Stomach (tissue), 9 donors: ENCODE results near the gene IL18R1. TPM values are rescaled to one million over a fixed set of nuclear protein-coding genes. Genes with fewer than 3 reads are reported as not detected.

Source experiments
- DNase-seq, 2 donors: peaks; one replicate each; pipeline versions ENCODE4 v3.0.0 to v3.0.0-alpha.2; 2013 to 2019
- H3K27ac ChIP-seq, 5 donors: fragments of 200-600 bp in 4 of 5; sonication (generic) in 4 of 5; one replicate each; pipeline ENCODE4 v1.5.1; 2013 to 2019; ENCODE audit warnings: mild to moderate bottlenecking in 1 of 5, moderate library complexity in 1 of 5
- H3K27me3 ChIP-seq, 3 donors: fragments of 200-600 bp; sonication (generic); one replicate each; pipeline ENCODE4 v1.5.1; 2017 to 2019; ENCODE audit warnings: mixed run types in 1 of 3
- H3K36me3 ChIP-seq, 4 donors: fragments of 200-600 bp; sonication (generic); 1 replicate in 3 of 4; 2 replicates in 1 of 4; pipeline ENCODE4 v1.5.1; 2016 to 2019
- H3K4me1 ChIP-seq, 4 donors: fragments of 200-600 bp; sonication (generic); one replicate each; pipeline ENCODE4 v1.5.1; 2016 to 2019
- H3K4me3 ChIP-seq, 4 donors: fragments of 200-600 bp; sonication (generic) in 3 of 4; one replicate each; pipeline ENCODE4 v1.5.1; 2016 to 2019; ENCODE audit warnings: mild to moderate bottlenecking in 1 of 4
- H3K9me3 ChIP-seq, 4 donors: fragments of 200-600 bp; sonication (generic); one replicate each; pipeline ENCODE4 v1.5.1; 2016 to 2019
- EP300 ChIP-seq: sonication (generic); formaldehyde crosslinking; IDR thresholded peaks from one replicate; pipeline ENCODE4 v1.6.1; 2017; ENCODE audit warnings: antibody characterized with exemption
- POLR2A ChIP-seq, 4 donors: fragments of 450-650 bp; IDR thresholded peaks; one replicate each; pipeline ENCODE4 v1.6.1; 2016; ENCODE audit warnings: antibody characterized with exemption in 4 of 4, control low read depth in 2 of 4, mild to moderate bottlenecking in 1 of 4, moderate library complexity in 1 of 4
- POLR2AphosphoS5 ChIP-seq, 3 donors: sonication (generic); formaldehyde crosslinking; IDR thresholded peaks; one replicate each; pipeline ENCODE4 v1.6.1; 2016; ENCODE audit warnings: antibody characterized with exemption in 3 of 3
- WGBS, 5 donors: extraction: QIAGEN DNeasy Blood & Tissue Kit in 3 of 5; methylation state at CpG; one replicate each; pipeline versions ENCODE4 v1.1.5 to v1.1.7; 2013 to 2018; 5-methylcytosine and 5-hydroxymethylcytosine counted together
- intact Hi-C: fragments of 100-400 bp; cut with DNase I; formaldehyde crosslinking; loops from one replicate; pipeline ENCODE4 v1.15.1; 2023; ENCODE audit warnings: low total_unique reads
- polyA plus RNA-seq, 3 donors: library from polyadenylated mRNA; stranded (reverse); fragments of 200-250 nt; gene quantifications; one replicate each; pipeline ENCODE4 v1.2.3, GENCODE V29; 2013
- total RNA-seq, 5 donors: library from RNA; depleted of rRNA; stranded (reverse); fragments of >200 nt; gene quantifications; one replicate each; pipeline versions ENCODE4 v1.1.0 to v1.2.3, GENCODE V29; 2014 to 2016
- TF ChIP-seq, protein P1 (sequence below), 7 experiments: fragments of 450-650 bp in 4 of 7; fragments of 200-600 bp in 3 of 7; sonication (generic) in 3 of 7; IDR thresholded peaks; one replicate each; pipeline ENCODE4 v1.5.1; 2016 to 2019; ENCODE audit warnings: antibody characterized with exemption in 7 of 7, control low read depth in 2 of 7, mild to moderate bottlenecking in 1 of 7
- donor health status: healthy with polysubstance abuse.
- donor health status: Bipolar disorder and iron deficiency.
- donor health status: healthy.

IL18R1 gene
- total and polyA plus RNA-seq, 8 donors, result 0.29 to 83.9 (median 2.5) TPM

- TF ChIP-seq, protein P1, sequence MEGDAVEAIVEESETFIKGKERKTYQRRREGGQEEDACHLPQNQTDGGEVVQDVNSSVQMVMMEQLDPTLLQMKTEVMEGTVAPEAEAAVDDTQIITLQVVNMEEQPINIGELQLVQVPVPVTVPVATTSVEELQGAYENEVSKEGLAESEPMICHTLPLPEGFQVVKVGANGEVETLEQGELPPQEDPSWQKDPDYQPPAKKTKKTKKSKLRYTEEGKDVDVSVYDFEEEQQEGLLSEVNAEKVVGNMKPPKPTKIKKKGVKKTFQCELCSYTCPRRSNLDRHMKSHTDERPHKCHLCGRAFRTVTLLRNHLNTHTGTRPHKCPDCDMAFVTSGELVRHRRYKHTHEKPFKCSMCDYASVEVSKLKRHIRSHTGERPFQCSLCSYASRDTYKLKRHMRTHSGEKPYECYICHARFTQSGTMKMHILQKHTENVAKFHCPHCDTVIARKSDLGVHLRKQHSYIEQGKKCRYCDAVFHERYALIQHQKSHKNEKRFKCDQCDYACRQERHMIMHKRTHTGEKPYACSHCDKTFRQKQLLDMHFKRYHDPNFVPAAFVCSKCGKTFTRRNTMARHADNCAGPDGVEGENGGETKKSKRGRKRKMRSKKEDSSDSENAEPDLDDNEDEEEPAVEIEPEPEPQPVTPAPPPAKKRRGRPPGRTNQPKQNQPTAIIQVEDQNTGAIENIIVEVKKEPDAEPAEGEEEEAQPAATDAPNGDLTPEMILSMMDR (IDR thresholded peaks at IDR 0.05), result no peak
- TF ChIP-seq POLR2A (IDR thresholded peaks at IDR 0.05), result no peak
- no peak for TF ChIP-seq POLR2AphosphoS5 (IDR thresholded peaks at IDR 0.05)
- TF ChIP-seq EP300, result no peak
- Histone ChIP-seq H3K9me3 (no peaks in the 10 kb centered on the region), H3K4me1 (no peaks in the 10 kb centered on the region), H3K27me3 (no peaks in the 10 kb centered on the region), H3K36me3 (no peaks in the 10 kb centered on the region), H3K4me3 (peak overlapping the region in 1 of 4 donors; percentile 16), H3K27ac (peak overlapping the region in 2 of 5 donors; percentile 53 to 63)
- intact Hi-C loops, result no loop called here
- DNase-seq, result no peak
- WGBS, 5 donors, result 46 to 57% (median 52%) methylated on average over 5 of the region's 5 CpGs
Measured at GRCh38 chr2:102425441-102426132, 70.0 kb downstream of the IL18R1 start.

GRCh38 chr2:102427249-102427648 is 71.7 kb downstream of the IL18R1 start:
- H3K4me1 ChIP-seq, result no peaks in the 10 kb centered on the region
- no peaks in the 10 kb centered on the region for H3K36me3 ChIP-seq
- H3K27me3 ChIP-seq, result no peaks in the 10 kb centered on the region
- DNase-seq, result no peak
- no peak overlapping the region for H3K27ac ChIP-seq
- H3K4me3 ChIP-seq, result peak overlapping the region in 1 of 4 donors; percentile 11
- intact Hi-C loops, result no loop called here
- 28 to 91% (median 48%) methylated on average over 1 of the region's 1 CpG for WGBS, 5 donors
- TF ChIP-seq, protein P1 (IDR thresholded peaks at IDR 0.05), result no peak
- TF ChIP-seq POLR2A (IDR thresholded peaks at IDR 0.05), result no peak
- TF ChIP-seq EP300, result no peak
- TF ChIP-seq POLR2AphosphoS5 (IDR thresholded peaks at IDR 0.05), result no peak
- H3K9me3 ChIP-seq, result no peaks in the 10 kb centered on the region

GRCh38 chr2:102428573-102428972 is 73.0 kb downstream of the IL18R1 start:
- WGBS, 5 donors, result 67 to 81% (median 74%) methylated on average over 2 of the region's 2 CpGs
- Histone ChIP-seq H3K27me3 (no peaks in the 10 kb centered on the region), H3K36me3 (no peaks in the 10 kb centered on the region), H3K4me1 (no peaks in the 10 kb centered on the region), H3K9me3 (no peaks in the 10 kb centered on the region), H3K4me3 (no peak overlapping the region), H3K27ac (no peak overlapping the region)
- intact Hi-C loops, result no loop called here
- no peak for TF ChIP-seq EP300
- TF ChIP-seq, protein P1 (IDR thresholded peaks at IDR 0.05), result no peak
- no peak for TF ChIP-seq POLR2AphosphoS5 (IDR thresholded peaks at IDR 0.05)
- no peak for TF ChIP-seq POLR2A (IDR thresholded peaks at IDR 0.05)
- no peak for DNase-seq

DNA sequence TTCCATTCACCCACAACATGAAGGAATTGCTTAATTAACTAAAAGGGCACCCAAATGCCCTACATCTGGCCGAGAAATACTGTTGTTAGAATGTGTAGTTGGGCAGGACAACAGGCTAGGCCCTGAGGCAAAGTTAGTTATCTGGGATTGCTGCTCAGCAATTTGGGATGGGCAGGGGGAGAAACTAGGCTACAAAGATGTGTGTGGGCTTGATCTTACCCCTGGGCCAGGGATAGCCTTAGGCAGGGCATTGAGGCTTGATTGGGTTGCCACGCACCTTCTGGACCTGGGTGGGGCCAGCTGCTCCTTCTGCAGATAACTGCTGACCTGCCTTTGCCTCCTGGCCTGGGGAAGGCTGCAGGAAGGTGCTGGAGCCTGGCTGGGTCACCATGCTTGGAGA is 76.8 kb downstream of the IL18R1 start:
- Histone ChIP-seq H3K27ac (no peak overlapping the region), H3K27me3 (no peaks in the 10 kb centered on the region), H3K4me3 (no peak overlapping the region), H3K36me3 (no peaks in the 10 kb centered on the region), H3K9me3 (no peaks in the 10 kb centered on the region), H3K4me1 (no peaks in the 10 kb centered on the region)
- no peak for DNase-seq
- TF ChIP-seq, protein P1 (IDR thresholded peaks at IDR 0.05), result no peak
- TF ChIP-seq POLR2AphosphoS5 (IDR thresholded peaks at IDR 0.05), result no peak
- TF ChIP-seq EP300, result no peak
- no peak for TF ChIP-seq POLR2A (IDR thresholded peaks at IDR 0.05)
- 64 to 84% (median 77%) methylated on average over 2 of the region's 2 CpGs for WGBS, 5 donors
- intact Hi-C loops, result no loop called here
